Kidney epithelial cell (primary cell): ENCODE data around the gene SPOUT1. TPM values are rescaled to one million over a fixed set of nuclear protein-coding genes. Genes with fewer than 3 reads are reported as not detected.
"Not testable (repeated sequence)": the region's sequence is repeated elsewhere in the genome, so short reads cannot be mapped to it uniquely, and the experiment has no call there.

Source experiments
- DNase-seq: peaks from one replicate; pipeline ENCODE4 v3.0.0-alpha.2; 2010; ENCODE audit warnings: low read depth
- H3K27me3 ChIP-seq: 2 replicates; pipeline ENCODE4 v1.6.0; 2011; ENCODE audit warnings: low read length; ENCODE audit not compliant: control insufficient read depth, insufficient read depth
- H3K36me3 ChIP-seq: 2 replicates; pipeline ENCODE4 v1.5.1; 2011; ENCODE audit warnings: low read length; ENCODE audit not compliant: control insufficient read depth, insufficient read depth
- H3K4me3 ChIP-seq: 2 replicates; pipeline ENCODE4 v1.5.1; 2011; ENCODE audit warnings: low read depth, mild to moderate bottlenecking, control low read depth, low read length
- CTCF ChIP-seq: IDR thresholded peaks from 2 replicates; pipeline ENCODE4 v1.5.1; 2011; ENCODE audit warnings: mild to moderate bottlenecking, moderate library complexity, low read length, control low read depth, inconsistent platforms; ENCODE audit not compliant: insufficient read depth, poor library complexity, severe bottlenecking
- total RNA-seq: library from RNA; depleted of rRNA; stranded (reverse); fragments of >200 nt; gene quantifications from 2 replicates; pipeline ENCODE4 v1.2.3, GENCODE V29; 2015

The SPOUT1 gene
- total RNA-seq, 1 donor from 2014 or later, result 33.1 TPM

DNA sequence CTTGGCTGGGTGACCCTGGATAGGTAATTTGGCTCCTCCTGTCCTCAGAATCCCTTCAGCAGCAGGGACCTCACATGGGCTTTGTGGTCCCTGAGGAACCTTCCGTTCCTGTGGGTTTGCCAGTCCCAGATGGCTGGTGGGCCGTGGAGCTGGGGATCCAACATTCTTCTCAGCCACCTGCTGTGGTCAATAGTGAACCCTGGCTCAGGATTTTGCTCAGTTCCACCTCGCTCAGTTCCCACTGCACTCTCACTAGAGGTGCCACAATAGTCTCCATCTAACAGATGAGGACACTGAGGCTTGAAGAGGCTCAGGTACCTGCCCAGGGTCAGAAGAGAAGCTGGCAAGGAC, 17.1 kb upstream of the SPOUT1 start:
- H3K36me3 ChIP-seq, result no peaks in the 10 kb centered on the region
- no peak for DNase-seq
- no peak for TF ChIP-seq CTCF
- no peaks in the 10 kb centered on the region for H3K27me3 ChIP-seq
- H3K4me3 ChIP-seq, result no peak overlapping the region

GRCh38 chr9:128845186-128845931, 15.8 kb upstream of the SPOUT1 start:
- Histone ChIP-seq H3K4me3 (no peak overlapping the region), H3K36me3 (no peaks in the 10 kb centered on the region), H3K27me3 (no peaks in the 10 kb centered on the region)
- TF ChIP-seq CTCF, result no peak
- no peak for DNase-seq

DNA sequence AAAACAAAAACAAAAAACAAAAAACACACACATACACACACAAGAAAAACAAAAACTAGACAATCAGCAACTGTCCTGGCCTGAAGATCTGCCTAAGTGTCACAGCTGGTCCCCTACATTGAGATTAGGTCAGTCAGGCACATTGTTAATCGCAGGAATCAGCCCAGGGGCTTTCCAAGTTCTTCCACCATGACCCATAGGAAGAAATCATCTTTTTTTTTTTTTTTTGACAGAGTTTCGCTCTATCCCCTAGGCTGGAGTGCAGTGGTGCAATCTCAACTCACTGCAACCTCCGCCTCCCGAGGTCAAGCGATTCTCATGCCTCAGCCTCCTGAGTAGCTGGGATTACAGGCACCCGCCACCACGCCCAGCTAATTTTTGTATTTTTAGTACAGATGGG, 13.6 kb upstream of the SPOUT1 start:
- not testable (repeated sequence) for H3K36me3 ChIP-seq, H3K27me3 ChIP-seq, H3K4me3 ChIP-seq, DNase-seq

DNA sequence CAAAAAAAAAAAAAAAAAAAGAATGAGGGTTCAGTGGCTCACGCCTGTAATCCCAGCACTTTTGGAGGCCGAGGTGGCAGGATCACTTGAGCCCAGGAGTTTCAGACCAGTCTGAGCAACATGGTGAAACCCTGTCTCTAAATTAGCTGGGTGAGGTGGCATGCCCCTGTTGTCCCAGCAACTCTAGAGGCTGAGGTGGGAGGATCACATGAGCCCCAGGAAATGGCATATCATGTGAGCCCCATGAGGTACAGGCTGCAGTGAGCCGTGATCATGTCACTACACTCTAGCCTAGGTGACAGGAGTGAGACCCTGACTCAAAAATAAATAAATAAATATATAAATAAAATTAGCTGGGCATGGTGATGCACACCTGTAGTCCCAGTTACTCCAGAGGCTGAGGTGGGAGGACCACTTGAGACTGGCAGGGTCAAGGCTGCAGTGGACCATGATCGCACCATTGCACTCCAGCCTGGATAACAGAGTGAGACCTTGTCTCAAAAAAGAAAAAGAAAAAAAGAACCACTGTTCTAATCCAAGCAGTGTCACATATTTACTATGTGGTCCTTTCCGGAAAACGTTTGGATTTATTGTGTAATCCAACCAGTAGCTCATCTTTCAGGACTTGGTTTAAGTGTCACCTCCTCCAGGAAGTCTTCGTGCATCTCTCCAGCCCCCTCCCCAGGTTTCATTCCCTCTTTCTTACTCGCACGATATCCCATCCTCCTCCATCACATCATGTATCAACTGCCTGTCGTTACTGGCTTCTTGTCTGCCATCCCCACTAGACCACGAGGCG, 12.3 kb upstream of the SPOUT1 start:
- no peaks in the 10 kb centered on the region for H3K27me3 ChIP-seq
- no peak overlapping the region for H3K4me3 ChIP-seq
- TF ChIP-seq CTCF, result no peak
- DNase-seq, result no peak
- H3K36me3 ChIP-seq, result no peaks in the 10 kb centered on the region

GRCh38 chr9:128840524-128840923, 10.9 kb upstream of the SPOUT1 start:
- H3K36me3 ChIP-seq, result no peaks in the 10 kb centered on the region
- no peaks in the 10 kb centered on the region for H3K27me3 ChIP-seq
- H3K4me3 ChIP-seq, result no peak overlapping the region
- no peak for DNase-seq
- TF ChIP-seq CTCF, result no peak

DNA sequence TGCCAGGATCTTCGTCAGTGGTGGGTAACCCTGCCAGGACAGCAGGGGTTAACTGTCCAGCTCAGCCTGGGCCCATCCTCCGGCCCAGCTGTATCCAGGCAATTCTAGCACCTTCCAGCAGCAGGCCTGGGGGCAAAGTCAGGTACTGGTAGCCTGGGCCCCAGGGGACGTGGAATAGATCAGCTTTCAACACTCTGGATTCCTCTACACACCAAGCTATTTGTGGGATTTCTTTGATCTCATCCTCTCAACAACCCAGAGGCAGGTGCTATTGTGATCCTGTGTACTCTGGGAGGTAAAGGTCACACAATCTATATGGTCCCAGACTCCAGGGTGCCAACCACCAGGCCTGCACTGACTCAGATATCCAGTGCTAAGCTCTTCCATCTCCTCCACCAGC, 8.7 kb upstream of the SPOUT1 start:
- H3K36me3 ChIP-seq, result no peaks in the 10 kb centered on the region

More for the DNA sequence above, 8.7 kb upstream of the SPOUT1 start:
- Histone ChIP-seq H3K4me3 (no peak overlapping the region), H3K27me3 (no peaks in the 10 kb centered on the region)
- no peak for TF ChIP-seq CTCF
- DNase-seq, result no peak
